ENCODE data around the gene TCERG1L. TPM values are rescaled to one million over a fixed set of nuclear protein-coding genes. Genes with fewer than 3 reads are reported as not detected.

TCERG1L gene
- total RNA-seq, 4 donors from 2014 or later, result 0.24 TPM; not detected in 3

DNA sequence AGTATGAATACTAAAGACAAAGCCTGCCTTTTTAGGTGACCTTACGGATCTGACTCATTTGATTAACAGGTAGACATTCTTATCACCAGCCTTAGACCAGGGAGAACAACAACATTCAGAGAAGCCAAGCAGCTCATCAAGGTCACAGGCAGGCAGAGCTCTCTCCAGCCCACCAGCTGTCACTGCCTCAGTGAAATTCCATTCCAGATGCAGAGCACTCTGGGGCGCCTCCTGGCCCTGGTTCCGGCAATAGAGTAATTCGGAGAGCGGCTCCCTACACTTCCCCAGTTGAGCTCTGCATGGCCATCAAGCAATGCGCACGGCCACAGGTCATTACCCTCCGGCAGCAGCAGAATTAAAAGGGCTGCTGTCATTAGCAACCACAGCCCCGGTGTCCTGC lies 164.7 kb downstream of the TCERG1L start:
- ATAC-seq (ENCODE audit: low FRiP score), result no peak
- DNase-seq (ENCODE audit: low spot score), result no peak
- TF ChIP-seq, protein P1, sequence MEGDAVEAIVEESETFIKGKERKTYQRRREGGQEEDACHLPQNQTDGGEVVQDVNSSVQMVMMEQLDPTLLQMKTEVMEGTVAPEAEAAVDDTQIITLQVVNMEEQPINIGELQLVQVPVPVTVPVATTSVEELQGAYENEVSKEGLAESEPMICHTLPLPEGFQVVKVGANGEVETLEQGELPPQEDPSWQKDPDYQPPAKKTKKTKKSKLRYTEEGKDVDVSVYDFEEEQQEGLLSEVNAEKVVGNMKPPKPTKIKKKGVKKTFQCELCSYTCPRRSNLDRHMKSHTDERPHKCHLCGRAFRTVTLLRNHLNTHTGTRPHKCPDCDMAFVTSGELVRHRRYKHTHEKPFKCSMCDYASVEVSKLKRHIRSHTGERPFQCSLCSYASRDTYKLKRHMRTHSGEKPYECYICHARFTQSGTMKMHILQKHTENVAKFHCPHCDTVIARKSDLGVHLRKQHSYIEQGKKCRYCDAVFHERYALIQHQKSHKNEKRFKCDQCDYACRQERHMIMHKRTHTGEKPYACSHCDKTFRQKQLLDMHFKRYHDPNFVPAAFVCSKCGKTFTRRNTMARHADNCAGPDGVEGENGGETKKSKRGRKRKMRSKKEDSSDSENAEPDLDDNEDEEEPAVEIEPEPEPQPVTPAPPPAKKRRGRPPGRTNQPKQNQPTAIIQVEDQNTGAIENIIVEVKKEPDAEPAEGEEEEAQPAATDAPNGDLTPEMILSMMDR (IDR thresholded peaks at IDR 0.05), result no peak

DNA sequence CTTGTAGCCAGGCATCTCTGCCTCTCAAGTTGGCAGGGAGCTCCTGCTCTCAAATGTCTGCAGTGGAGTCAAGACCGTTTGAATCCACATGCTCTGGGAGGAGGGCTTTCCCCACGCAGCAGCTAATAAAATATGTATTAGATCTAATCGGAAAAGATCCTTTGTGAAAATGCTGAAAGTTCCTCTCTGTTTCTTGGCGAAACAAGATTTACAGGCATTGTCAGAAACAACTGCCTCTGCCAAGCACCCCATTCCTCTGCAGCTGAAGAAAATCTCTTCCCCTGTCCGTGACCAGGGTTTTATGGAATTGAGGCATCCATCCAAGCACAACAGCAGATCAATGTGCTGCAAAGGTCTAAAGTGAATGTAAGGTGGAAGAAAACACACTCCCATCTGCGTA lies 165.8 kb downstream of the TCERG1L start:
- TF ChIP-seq, protein P1 (IDR thresholded peaks at IDR 0.05), result no peak
- DNase-seq (ENCODE audit: low spot score), result no peak

DNA sequence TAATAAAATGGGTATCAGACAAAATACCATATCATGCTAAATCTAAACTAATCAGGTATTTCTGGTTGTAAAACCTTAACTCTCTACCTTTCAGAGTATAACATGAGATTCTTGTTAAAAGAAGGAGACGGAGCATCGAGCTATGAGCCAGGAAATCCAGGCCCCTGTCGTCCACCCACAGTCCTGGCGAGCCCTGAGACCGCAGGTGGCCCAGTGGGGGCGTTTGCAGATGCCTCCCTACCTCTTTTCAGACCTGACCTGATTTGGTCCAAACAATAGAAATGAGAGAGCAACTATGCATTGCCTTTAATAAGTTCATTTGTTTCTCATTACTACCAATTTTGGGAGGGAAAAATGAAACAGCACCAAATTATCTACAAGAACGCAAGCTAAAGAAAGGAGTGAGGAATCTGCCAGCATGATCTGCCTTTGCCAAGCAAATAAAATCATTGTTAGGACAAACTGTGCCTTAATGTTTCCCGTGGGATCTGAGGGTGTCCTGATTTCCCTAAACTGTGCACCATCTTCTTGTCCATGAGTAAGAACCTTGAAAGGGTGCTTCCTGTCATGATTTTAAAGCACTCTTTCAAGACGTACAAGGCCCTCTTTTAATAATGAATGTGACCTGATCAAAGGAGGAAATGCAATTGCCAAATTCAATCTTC lies 166.7 kb downstream of the TCERG1L start:
- DNase-seq (ENCODE audit: low spot score) (no peak), ATAC-seq (ENCODE audit: low FRiP score) (no peak)
- TF ChIP-seq, protein P1 (IDR thresholded peaks at IDR 0.05), result no peak

More for the DNA sequence above, 165.8 kb downstream of the TCERG1L start:
- ATAC-seq (ENCODE audit: low FRiP score), result no peak

DNA sequence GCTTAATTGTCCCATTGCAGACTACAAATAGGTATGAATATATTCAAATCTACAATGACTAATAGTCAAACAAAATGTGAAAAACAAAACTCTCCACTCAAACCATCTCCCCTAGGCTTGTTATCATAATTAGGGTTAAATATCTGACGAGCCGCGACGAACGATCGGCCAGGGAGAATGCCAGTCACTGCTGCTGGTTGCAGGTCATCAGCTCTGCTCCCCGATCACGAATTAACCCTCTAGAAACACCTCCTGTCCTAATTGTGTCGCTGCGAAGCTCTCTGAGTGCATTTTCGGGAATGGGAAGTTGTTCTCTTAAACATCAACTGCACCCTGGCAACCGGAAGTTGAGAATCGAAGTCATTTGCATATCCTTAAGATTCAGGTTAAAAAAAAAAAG lies 167.3 kb downstream of the TCERG1L start:
- TF ChIP-seq, protein P1 (IDR thresholded peaks at IDR 0.05), result no peak
- DNase-seq (ENCODE audit: low spot score) (no peak), ATAC-seq (ENCODE audit: low FRiP score) (no peak)

DNA sequence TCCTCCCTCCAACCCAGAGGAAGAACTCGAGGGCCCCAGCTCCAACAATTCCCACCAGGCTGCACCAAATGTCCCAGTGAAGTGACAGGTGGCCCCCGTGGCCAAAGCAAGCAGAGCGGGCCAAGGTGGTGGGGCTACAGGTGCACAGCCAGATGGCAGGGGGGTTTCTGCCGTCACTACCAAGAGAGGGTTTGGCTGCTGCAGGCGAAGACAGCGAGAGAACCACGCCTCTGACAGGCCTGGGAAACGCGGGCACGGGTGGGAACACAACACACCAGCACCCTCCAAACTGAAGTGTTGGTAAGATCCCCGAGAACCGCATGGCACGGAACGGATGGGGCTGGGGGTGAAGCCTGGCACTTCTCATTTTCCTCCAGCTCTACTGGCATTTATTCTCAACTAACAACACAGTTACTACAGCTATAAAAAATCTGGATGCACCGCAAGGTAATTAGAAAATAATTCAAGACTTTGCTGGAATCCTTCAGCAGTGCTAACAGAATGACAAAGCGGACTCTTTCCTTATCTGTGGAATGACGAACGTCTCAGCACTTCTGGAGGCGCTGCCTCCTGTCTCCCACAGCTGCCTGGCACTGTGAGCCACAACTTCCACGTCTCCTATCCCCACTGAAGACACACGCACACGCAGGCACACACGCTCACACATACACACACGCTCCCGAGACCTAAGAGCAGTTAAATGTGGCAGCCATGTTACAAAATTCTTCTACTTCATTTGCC lies 167.9 kb downstream of the TCERG1L start:
- no peak for DNase-seq (ENCODE audit: low spot score)
- ATAC-seq (ENCODE audit: low FRiP score), result no peak
- TF ChIP-seq, protein P1 (IDR thresholded peaks at IDR 0.05), result no peak

DNA sequence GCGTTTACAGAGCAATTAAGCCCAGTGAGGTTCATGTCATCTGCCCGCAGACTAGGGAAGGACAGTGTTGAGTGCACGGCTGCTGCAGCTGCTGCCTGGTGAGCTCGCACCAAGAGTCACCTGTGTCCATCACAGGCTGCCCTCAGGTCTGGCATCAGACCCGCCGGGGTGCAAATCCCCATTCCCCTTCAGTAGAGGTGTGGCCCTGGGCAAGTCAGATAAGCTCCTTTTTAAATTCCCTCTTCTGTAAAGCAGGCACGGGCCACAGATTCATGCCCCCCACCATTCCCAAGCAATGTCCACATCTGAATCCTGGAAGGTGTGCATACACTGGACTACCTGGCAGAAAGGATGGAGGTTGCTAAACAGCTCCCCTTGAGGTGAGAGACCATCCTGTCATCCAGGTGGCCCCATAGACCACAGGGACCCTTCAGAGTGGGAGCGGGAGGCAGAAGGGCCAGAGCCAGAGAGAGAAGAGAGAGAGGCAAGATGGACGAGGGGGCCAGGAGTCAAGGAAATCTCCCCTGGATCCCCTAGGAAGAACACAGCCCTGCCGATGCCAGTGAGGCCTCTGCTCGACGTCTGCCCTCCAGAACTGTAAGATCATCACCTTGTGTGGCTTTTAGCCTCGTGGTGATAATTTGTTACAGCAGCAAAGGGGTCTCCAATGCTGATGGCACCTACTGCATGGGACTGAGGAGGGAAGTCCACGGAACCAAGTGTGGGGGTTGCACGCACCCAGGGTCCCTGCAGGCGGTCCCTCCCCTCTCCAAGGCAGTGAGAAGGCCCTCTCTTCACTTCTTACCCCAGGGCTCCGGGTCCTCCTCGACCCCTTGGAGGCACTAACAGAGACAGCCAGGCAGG lies 168.8 kb downstream of the TCERG1L start:
- DNase-seq (ENCODE audit: low spot score) (no peak), ATAC-seq (ENCODE audit: low FRiP score) (no peak)
- TF ChIP-seq, protein P1 (IDR thresholded peaks at IDR 0.05), result no peak
